ENCODE results near the gene TNRC18. TPM values are rescaled to one million over a fixed set of nuclear protein-coding genes. Genes with fewer than 3 reads are reported as not detected.
"Not testable (repeated sequence)": the region's sequence is repeated elsewhere in the genome, so short reads cannot be mapped to it uniquely, and the experiment has no call there.

Gene TNRC18
- total and polyA plus RNA-seq, 4 donors, result 33.4 to 117 (median 84.1) TPM

GRCh38 chr7:5370454-5371353 lies 52.9 kb downstream of the TNRC18 start:
- ATAC-seq (ENCODE audit: insufficient read depth, low FRiP score), result no peak

GRCh38 chr7:5367661-5368060 lies 56.0 kb downstream of the TNRC18 start:
- H3K4me1 ChIP-seq (ENCODE audit: control insufficient read depth in 5 of 5, insufficient read depth in 5 of 5, low read length in 5 of 5), result no peaks in the 10 kb centered on the region
- peak overlapping the region in 1 of 2 donors; percentile 37 for H3K27ac ChIP-seq (ENCODE audit: low read depth in 1 of 2, low read length in 1 of 2)
- no peak overlapping the region for H3K9ac ChIP-seq (ENCODE audit: insufficient read depth in 1 of 2, low read length in 2 of 2)
- WGBS, 2 donors, result 88% methylated on average over 9 of the region's 9 CpGs
- peaks cover 3 to 34% (median 20%) of the 10 kb centered on the region in 4 donors for H3K36me3 ChIP-seq (ENCODE audit: control insufficient read depth in 4 of 4, insufficient read depth in 4 of 4, low read length in 4 of 4)
- ATAC-seq (ENCODE audit: insufficient read depth, low FRiP score) (no peak), DNase-seq (no peak)
- no peak overlapping the region for H3K4me3 ChIP-seq
- TF ChIP-seq CTCF (IDR thresholded peaks at IDR 0.05; ENCODE audit: control extremely low read depth, extremely low read depth), result no peak
- H3K9me3 ChIP-seq (ENCODE audit: control insufficient read depth in 4 of 4, insufficient read depth in 3 of 4, low read length in 3 of 4), result no peaks in the 10 kb centered on the region
- H3K27me3 ChIP-seq (ENCODE audit: control insufficient read depth in 3 of 3, insufficient read depth in 3 of 3, low read length in 2 of 3), result no peaks in the 10 kb centered on the region

More at GRCh38 chr7:5370454-5371353, 52.9 kb downstream of the TNRC18 start:
- 88 to 93% methylated on average over 55 of the region's 55 CpGs for WGBS, 2 donors
- Histone ChIP-seq H3K4me3 (no peak overlapping the region), H3K27ac (ENCODE audit: low read depth in 1 of 2, low read length in 1 of 2) (peak overlapping the region in 1 of 2 donors; percentile 29), H3K27me3 (ENCODE audit: control insufficient read depth in 3 of 3, insufficient read depth in 3 of 3, low read length in 2 of 3) (no peaks in the 10 kb centered on the region), H3K4me1 (ENCODE audit: control insufficient read depth in 5 of 5, insufficient read depth in 5 of 5, low read length in 5 of 5) (no peaks in the 10 kb centered on the region), H3K9ac (ENCODE audit: insufficient read depth in 1 of 2, low read length in 2 of 2) (no peak overlapping the region), H3K9me3 (ENCODE audit: control insufficient read depth in 4 of 4, insufficient read depth in 3 of 4, low read length in 3 of 4) (no peaks in the 10 kb centered on the region), H3K36me3 (ENCODE audit: control insufficient read depth in 4 of 4, insufficient read depth in 4 of 4, low read length in 4 of 4) (peaks cover 8 to 52% (median 29%) of the 10 kb centered on the region in 4 donors)
- TF ChIP-seq CTCF (IDR thresholded peaks at IDR 0.05; ENCODE audit: control extremely low read depth, extremely low read depth), result no peak
- no peak for DNase-seq

DNA sequence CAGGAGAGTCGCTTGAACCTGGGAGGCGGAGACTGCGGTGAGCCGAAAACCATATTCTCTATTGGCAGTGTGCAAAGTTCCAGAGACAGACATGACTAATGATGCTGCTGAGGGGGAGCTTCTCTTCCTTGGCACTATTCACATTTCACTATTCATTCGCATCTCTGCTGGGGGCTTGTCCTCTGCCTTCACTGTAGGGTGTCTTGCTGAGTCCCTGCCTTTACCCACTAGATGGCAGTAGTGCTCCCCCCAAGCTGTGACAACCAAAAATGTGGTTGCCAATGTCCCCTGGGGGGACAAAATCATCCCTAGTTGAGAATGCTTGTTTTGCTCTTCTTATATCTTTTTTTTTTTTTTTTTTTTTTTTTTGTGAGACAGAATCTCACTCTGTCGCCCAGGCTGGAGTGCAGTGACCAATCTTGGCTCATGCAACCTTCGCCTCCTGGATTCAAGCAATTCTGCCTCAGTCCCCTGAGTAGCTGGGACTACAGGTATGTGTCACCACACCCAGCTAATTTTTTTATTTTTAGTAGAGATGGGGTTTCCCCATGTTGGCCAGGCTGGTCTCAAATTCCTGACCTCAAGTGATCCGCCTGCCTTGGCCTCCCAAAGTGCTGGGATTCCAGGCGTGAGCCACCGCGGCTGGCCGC lies 57.5 kb downstream of the TNRC18 start:
- H3K36me3 ChIP-seq (ENCODE audit: control insufficient read depth in 4 of 4, insufficient read depth in 4 of 4, low read length in 4 of 4), result peaks cover 3 to 38% (median 22%) of the 10 kb centered on the region in 4 donors
- H3K9me3 ChIP-seq (ENCODE audit: control insufficient read depth in 4 of 4, insufficient read depth in 3 of 4, low read length in 3 of 4); H3K4me3 ChIP-seq; H3K27ac ChIP-seq (ENCODE audit: low read depth in 1 of 2, low read length in 1 of 2); H3K4me1 ChIP-seq (ENCODE audit: control insufficient read depth in 5 of 5, insufficient read depth in 5 of 5, low read length in 5 of 5); H3K9ac ChIP-seq (ENCODE audit: insufficient read depth in 1 of 2, low read length in 2 of 2); H3K27me3 ChIP-seq (ENCODE audit: control insufficient read depth in 3 of 3, insufficient read depth in 3 of 3, low read length in 2 of 3): not testable (repeated sequence)
- ATAC-seq (ENCODE audit: insufficient read depth, low FRiP score), result peak; percentile 66
- WGBS, 2 donors, result 77 to 81% methylated on average over 12 of the region's 12 CpGs
- peak; percentile 75 to 87 (median 86) for DNase-seq
- TF ChIP-seq CTCF (IDR thresholded peaks at IDR 0.05; ENCODE audit: control extremely low read depth, extremely low read depth), result peak; percentile 64

Data from lung (tissue), 12 donors.